Stimulated activated CD8-positive, alpha-beta memory T cell treated with anti-CD3 and anti-CD28 coated beads, Interleukin-15, amount 100 ng/mL, for 1 hour (primary cell): ENCODE data around the gene KRTAP6-2.

ENCODE experiments used
- DNase-seq: peaks from one replicate; pipeline ENCODE4 v3.0.0-alpha.2; 2020; ENCODE audit warnings: low read depth

KRTAP6-2 gene, protein sequence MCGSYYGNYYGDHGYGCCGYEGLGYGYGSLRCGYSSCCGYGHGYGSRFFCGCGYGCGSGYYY

GRCh38 chr21:30598802-30599201 is at the start of gene KRTAP6-2:
KRTAP6-2 (minus strand) TSS chr21:30598902; CDS start chr21:30598874, 28 bp downstream.
- no peak for DNase-seq

DNA sequence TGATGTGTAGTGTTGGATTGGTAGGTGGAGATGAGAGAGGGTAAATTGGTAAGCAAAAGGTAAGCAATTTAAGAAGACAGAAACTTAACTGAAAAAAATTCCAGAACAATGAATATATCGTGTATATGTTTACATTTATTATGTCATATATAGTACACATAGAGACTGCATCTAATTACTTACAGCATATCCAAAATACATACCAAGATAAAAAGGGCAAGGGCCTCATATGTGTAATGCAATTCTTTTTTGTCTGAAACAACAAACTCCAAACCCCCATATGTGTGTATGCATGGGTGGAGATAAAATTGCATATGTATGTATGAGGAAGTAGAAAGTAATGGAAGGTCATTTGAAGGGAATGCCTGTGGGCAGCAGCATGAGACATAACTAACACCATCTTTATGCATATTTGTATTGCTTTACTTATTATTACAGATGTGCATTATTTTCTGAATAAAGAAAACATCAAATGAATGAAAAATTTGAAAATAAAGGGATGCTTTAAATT is 48.3 kb upstream of the KRTAP6-2 start:
- DNase-seq: no peak

DNA sequence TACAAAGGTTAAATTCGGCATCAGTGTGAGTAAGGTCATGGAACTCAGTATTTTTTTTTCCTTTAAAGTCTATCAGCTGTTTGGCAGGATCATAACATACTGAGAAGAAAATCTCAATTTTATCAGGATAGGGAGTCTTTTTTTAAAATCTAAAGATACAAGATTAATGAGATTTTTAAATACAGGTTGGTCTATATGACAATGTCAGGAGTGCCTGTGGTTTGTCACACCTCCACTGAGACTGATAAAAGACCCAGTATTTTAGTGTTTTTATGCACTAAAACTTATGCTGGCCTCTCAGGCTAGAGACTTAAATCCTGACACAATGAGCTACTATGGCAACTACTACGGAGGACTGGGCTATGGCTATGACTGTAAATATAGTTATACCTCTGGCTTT is 43.9 kb upstream of the KRTAP6-2 start, which contains the start of gene KRTAP20-3:
TSS of gene KRTAP20-3 (plus strand) at position 301 of the 400 bp plus-strand sequence.
- DNase-seq: no peak

- DNase-seq: no peak
These were observed 40.0 kb upstream of the KRTAP6-2 start for GRCh38 chr21:30638686-30639085.

GRCh38 chr21:30634906-30635305 is 36.2 kb upstream of the KRTAP6-2 start, which contains the start of gene KRTAP20-2:
KRTAP20-2 (plus strand) TSS chr21:30635206; CDS start chr21:30635264, 58 bp downstream.
- no peak for DNase-seq

- no peak for DNase-seq
These were observed 30.5 kb upstream of the KRTAP6-2 start for GRCh38 chr21:30629200-30629599.

DNA sequence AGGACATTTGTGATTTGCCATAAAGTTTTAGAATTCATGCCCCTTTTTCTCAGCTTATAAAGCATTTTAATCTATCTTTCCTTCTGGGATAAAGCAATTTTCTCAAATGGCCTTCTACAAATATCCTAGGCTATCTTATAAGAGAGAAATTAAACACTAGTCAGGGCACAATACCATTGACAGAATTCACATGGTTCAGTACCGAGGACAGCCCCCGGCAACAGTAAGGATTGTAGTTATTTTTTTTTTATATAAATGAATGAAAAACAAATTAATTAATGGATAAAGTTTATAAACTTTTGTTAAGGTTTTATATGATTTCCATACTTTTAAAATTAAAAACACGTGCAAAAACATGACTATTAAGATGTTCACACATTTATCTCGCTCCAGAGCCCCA is 29.4 kb upstream of the KRTAP6-2 start:
- no peak for DNase-seq

DNA sequence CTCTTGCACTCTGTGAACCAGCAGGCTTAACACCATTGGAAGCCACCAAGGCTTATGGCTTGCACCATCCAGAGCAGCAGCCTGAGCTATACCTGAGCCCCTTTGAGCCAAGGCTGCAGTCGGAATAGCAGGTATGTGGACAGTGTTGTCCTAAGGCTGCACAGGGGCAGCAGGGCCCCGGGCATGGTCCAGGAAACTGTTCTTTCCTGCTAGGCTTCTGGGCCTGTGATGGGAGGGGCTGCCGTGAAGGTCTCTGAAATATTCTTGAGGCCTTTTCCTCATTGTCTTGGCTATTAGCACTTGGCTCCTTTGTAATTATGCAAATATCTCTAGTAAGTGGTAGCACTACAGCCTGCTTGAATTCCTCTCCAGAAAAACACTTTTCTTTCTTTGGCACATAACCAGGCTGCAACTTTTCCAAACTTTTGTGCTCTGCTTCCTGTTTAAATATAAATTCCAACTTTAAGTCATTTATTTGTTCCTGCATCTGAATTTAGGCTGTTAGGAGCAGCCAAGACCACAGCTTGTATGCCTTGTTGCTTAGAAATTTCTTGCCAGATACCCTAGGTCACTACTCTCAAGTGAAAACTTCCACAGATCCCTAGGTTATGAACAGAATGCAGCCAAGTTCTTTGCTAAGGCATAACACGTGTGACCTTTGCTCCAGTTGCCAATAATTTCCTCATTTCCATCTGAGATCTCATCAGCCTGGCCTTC is 26.9 kb upstream of the KRTAP6-2 start:
- DNase-seq: no peak

- DNase-seq: no peak
These were observed 24.7 kb upstream of the KRTAP6-2 start for GRCh38 chr21:30623362-30623761.

DNA sequence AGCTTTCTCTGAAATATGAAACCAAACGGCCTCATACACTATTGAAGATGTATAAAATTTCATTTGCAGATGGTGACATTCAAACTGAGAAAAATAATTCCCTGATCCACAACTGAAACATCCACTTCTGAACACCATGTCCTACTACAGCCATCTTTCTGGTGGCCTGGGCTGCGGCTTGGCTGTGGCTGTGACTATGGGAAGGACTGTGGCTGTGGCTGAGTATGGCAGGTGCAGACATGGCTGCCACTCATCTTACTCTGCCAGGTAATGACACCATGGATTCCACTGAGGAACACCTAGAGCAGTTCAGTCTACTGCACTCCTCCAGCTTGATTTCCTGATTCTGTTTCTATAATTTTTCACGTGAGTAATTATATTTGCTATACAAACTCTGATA is 21.8 kb upstream of the KRTAP6-2 start, which contains the start of gene KRTAP20-4:
TSS of gene KRTAP20-4 (plus strand) at position 106 of the 400 bp plus-strand sequence.
- no peak for DNase-seq

GRCh38 chr21:30620080-30620479 is 21.4 kb upstream of the KRTAP6-2 start:
- no peak for DNase-seq

DNA sequence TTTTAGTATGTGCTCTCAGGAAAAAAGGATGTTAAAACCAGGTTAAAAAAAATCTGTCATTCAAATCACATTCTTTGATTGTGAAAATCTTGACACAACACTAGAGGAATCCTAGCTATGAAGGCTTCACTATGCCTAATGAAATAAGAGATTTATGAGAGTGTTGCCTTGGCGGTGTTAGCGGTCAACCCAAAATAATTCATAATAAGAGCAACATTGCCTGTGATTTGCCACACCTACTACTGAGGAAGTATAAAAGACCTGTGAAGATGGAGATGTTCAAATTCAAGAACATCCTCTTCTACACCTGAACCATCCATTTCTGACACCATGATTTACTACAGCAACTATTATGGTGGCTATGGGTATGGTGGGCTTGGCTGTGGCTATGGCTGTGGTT is 17.4 kb upstream of the KRTAP6-2 start, which contains the start of gene KRTAP20-1:
TSS of gene KRTAP20-1 (plus strand) at position 301 of the 400 bp plus-strand sequence. CDS start at position 331, 30 bp downstream.
- DNase-seq: no peak

DNA sequence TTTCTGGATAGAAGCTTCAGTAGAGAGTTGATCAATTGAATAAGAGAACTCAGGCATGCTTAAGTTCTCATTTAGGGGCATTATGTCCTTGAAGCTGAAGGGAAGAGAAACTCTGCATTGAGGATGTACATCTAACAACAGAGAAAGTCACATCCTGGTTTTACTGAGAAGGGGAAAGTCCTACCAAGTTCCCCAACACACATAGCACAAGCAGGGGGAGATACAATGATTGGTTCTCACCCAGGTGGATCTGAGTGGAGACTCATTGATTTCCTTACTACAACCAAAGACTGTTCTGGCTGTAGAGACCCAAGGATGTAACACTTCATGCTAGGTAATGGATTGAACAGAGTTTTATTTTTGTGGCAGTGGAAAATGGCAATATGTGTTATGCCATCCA is 16.5 kb upstream of the KRTAP6-2 start:
- no peak for DNase-seq

GRCh38 chr21:30613836-30614235 is 15.1 kb upstream of the KRTAP6-2 start, which contains the start of gene KRTAP6-1:
KRTAP6-1 (minus strand) TSS chr21:30613930; CDS start chr21:30613904, 26 bp downstream.
- DNase-seq: no peak

DNA sequence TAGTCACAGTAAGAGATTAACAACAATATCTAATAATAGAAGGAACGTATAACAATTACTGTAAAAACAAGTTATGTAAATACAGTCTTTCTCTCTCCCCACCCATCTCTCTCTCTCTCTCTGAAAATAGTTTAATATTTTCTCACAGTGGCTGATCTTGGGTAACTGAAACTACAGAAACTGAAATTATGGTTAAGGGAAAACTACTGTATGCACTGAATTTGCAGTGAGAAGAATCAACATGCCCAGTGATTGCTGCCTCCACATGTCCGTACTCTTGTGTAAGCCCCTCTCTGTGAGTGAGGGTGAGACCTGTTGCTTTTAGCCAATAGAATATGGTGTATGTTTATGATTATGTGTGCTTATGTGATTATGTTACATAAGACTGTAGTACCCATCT is 13.4 kb upstream of the KRTAP6-2 start:
- DNase-seq: no peak

DNA sequence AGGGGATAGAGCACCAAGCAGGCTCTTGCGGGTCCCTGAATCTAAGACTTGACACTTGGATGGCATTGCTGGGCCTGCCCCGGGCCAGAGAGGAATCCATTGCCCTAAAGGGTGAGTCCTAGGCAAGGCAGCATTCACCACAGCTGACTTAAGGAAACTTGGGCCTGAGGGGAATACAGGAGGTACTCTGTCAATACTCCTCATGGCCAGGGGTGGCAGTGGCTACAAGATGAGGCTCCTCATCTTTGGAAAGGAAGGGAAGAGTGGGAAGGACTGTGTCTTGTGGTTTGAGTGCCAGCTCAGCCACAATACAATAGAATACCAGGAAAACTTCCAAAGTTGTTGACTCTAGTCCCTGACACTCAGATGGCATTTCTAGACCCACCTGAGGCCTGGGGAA is 7.3 kb upstream of the KRTAP6-2 start:
- DNase-seq: no peak

GRCh38 chr21:30600787-30601186 is 2.1 kb upstream of the KRTAP6-2 start, which contains the start of gene KRTAP22-1:
KRTAP22-1 (plus strand) TSS chr21:30601087.
- DNase-seq: no peak

DNA sequence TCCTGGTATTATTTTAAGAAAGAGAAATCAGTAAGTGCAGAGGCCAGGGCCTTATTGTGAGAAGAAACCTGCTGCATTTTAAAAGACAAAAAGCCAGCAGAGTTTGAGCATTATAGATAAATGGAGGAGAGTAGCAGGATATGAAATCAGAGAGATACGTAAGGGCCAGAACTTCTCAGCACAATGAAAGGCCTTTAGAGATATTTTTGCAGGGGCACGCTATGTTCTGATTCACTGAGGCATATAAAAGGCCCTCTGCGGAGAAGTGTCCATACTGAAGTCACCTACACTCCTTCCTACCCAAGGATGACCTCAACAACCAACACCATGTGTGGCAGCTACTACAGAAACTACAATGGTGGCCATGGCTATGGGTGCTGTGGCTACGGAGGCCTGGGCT is 6.6 kb downstream of the KRTAP6-2 start, which contains the start of gene KRTAP6-3:
TSS of gene KRTAP6-3 (plus strand) at position 301 of the 400 bp plus-strand sequence. CDS start at position 307, 6 bp downstream.
- DNase-seq: no peak

GRCh38 chr21:30590297-30590696 is 8.4 kb downstream of the KRTAP6-2 start, which contains the start of gene KRTAP22-2:
KRTAP22-2 (minus strand) TSS chr21:30590397.
- DNase-seq: no peak

GRCh38 chr21:30582870-30583269 is 15.8 kb downstream of the KRTAP6-2 start:
- no peak for DNase-seq

GRCh38 chr21:30580132-30580531 is 18.6 kb downstream of the KRTAP6-2 start:
- DNase-seq: no peak

DNA sequence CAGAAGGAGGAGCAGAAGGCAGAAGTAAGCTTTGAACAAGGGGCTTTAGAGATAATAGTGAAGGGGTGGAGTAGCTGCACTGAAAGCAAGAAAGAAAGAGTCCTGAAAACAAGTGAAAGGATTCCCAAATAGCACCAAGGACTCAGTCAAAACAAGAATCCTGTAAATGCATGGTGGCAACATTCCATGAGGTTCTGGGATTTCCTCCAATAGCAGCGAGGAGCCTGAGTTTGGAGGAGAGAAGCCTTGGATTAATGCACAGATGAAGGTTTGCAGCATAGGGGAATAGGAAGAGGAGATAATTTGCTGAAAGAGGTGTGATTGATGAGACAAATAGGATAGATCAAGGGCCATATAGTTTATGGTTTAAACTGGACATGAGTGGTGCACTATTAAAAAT is 19.4 kb downstream of the KRTAP6-2 start:
- DNase-seq: no peak

- DNase-seq: no peak
These were observed 20.9 kb downstream of the KRTAP6-2 start for GRCh38 chr21:30577766-30578165.
